Lower leg skin (tissue), 3 donors: Measurements from ENCODE around the gene KIRREL3.

Source experiments
- POLR2A ChIP-seq, 2 donors: fragments of 450-650 bp; IDR thresholded peaks; one replicate each; pipeline ENCODE4 v1.6.1; 2016 to 2017; ENCODE audit warnings: antibody characterized with exemption in 2 of 2, mild to moderate bottlenecking in 1 of 2, moderate library complexity in 1 of 2
- TF ChIP-seq, protein P1 (sequence below), 3 donors: fragments of 450-650 bp; IDR thresholded peaks; one replicate each; pipeline ENCODE4 v1.5.1; 2016; ENCODE audit warnings: antibody characterized with exemption in 3 of 3, mild to moderate bottlenecking in 3 of 3, moderate library complexity in 2 of 3

DNA sequence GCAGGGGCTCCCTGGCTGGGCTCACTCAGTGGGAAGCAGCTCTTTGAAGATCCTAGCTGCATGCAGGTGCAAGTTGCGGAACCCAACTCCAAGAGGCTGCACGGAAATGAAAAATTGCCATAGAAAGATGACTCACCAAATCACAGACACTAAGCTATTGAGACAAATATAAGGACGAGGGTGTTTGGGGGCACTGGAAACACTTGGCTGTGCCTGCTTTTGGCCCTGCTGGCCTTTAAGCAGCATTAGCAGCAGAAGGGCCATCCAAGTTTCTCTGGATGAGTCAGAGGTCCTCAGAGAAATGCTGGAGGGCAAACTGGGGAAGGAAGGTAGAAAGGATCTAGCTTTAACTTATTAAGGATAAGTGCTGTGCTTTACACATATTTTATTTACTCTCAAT lies 282.3 kb downstream of the KIRREL3 start:
- TF ChIP-seq, protein P1, sequence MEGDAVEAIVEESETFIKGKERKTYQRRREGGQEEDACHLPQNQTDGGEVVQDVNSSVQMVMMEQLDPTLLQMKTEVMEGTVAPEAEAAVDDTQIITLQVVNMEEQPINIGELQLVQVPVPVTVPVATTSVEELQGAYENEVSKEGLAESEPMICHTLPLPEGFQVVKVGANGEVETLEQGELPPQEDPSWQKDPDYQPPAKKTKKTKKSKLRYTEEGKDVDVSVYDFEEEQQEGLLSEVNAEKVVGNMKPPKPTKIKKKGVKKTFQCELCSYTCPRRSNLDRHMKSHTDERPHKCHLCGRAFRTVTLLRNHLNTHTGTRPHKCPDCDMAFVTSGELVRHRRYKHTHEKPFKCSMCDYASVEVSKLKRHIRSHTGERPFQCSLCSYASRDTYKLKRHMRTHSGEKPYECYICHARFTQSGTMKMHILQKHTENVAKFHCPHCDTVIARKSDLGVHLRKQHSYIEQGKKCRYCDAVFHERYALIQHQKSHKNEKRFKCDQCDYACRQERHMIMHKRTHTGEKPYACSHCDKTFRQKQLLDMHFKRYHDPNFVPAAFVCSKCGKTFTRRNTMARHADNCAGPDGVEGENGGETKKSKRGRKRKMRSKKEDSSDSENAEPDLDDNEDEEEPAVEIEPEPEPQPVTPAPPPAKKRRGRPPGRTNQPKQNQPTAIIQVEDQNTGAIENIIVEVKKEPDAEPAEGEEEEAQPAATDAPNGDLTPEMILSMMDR (IDR thresholded peaks at IDR 0.05), result no peak
- no peak for TF ChIP-seq POLR2A (IDR thresholded peaks at IDR 0.05)
